Stimulated activated CD4-positive, alpha-beta T cell treated with anti-CD3 and anti-CD28 coated beads, Interleukin-12 subunit alpha, Interleukin-12 subunit beta, amount 100 ng/mL, for 24 hours (primary cell): ENCODE measurements around the gene APOBEC3B.
"Not testable (repeated sequence)": the region's sequence is repeated elsewhere in the genome, so short reads cannot be mapped to it uniquely, and the experiment has no call there.

Experiments
- DNase-seq, 2 experiments: peaks; one replicate each; pipeline ENCODE4 v3.0.0-alpha.2; 2020; ENCODE audit warnings: low read depth in 2 of 2

APOBEC3B gene

GRCh38 chr22:38951734-38952133, 30.4 kb upstream of the APOBEC3B start:
- no peak for DNase-seq

- DNase-seq: no peak
Observed at GRCh38 chr22:38952281-38952993, 29.7 kb upstream of the APOBEC3B start.

- no peak for DNase-seq
Observed at GRCh38 chr22:38953091-38953490, 29.1 kb upstream of the APOBEC3B start.

DNA sequence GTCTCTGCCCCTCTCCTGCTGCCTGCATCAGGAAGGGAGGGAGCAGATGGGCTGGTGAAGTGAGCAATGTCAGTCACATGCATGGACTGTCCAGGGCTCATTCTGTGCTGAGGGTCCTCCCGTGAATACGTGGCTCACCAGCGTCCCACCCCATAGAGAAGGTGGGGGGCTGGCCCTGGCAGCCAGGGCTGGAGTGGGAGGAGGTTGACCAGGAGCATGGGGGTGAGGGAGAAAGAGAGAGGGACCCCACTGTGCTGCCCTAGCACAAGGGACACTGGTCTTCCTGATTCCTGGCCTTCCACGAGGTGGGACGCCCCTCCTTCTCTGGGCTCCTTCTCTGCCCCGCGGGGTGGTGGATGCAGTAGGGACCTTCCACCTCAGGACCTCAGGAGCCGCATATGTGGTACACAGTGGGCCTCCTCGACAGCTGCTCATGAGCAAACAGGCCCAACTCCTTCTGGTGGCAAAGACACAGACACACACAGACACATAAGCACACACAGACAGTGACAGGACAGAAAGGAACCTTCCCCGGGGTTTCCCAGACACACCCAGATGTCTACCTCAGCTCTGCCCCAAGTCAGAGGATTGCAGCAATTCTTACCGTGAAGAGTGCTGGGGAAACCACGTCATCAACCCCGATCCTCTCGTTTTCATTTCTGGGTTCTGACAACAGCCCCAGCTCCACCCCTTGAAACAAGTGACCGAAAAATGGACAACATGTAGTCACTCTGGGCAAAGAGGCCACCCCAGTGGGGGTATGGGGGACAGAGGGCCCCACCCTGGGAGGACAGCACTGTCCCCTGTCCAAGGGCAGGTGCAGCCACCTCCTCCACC, 28.4 kb upstream of the APOBEC3B start:
- DNase-seq: peak; percentile 53 to 70

GRCh38 chr22:38954414-38955043, 27.6 kb upstream of the APOBEC3B start:
- no peak for DNase-seq

DNA sequence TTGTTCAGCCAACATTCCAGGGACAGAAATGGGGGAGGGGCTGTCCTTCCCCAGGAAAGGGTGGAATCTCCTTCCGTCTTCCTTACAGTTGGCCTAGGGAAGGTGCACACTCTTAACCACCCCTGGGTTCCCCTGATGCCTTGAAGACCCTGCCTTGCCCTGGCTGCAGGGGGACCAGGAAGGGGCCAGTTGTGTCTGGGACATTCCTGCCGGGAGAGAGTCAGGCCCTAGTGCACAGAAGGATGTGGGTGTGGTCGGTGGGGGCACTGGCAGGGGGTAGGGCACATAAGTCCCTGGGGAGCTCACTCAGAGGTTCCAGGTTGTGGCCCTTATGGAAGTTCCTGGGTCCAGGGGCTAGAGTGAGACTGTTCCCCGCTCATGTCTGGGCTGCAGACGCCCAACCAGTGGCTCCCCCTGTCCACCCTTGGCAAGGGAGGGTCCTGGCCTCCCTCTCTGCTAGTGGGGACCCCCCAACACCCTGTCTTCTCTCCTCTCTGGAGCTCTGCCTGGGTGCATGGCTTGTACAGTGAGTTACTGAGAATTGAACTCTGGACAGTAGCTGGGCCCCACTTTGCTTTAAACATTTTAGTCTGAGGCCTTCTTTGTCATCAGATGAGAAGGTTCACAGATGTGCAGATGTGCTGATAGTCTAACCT, 26.8 kb upstream of the APOBEC3B start:
- no peak for DNase-seq

- no peak for DNase-seq
Observed at GRCh38 chr22:38955926-38956325, 26.2 kb upstream of the APOBEC3B start.

DNA sequence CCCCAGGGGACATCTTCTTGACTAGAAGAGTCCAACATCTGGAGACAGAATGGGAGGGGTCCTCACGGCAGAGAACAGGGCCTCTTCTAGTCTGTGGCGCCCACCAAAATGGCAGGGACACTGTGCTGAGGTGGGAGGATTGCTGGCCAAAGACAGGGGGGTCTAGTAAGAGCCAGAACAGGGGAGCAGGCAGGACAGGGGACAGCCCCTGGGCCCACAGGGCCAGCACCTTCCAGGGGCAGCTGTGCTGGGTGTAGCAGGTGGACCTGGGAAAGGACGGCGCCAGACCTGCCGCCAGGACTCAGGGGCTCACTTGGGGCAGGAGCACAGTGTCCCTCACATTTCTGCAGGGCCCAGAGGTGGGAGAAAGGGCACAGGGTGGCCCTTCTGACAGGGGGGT, 25.6 kb upstream of the APOBEC3B start:
- no peak for DNase-seq

GRCh38 chr22:38957046-38957770, 24.9 kb upstream of the APOBEC3B start, which contains the start of gene APOBEC3A:
TSS of gene APOBEC3A (plus strand) at chr22:38957609. CDS start at chr22:38957692, 83 bp downstream.
- no peak for DNase-seq

GRCh38 chr22:38957808-38958650, 24.1 kb upstream of the APOBEC3B start:
- no peak for DNase-seq

DNA sequence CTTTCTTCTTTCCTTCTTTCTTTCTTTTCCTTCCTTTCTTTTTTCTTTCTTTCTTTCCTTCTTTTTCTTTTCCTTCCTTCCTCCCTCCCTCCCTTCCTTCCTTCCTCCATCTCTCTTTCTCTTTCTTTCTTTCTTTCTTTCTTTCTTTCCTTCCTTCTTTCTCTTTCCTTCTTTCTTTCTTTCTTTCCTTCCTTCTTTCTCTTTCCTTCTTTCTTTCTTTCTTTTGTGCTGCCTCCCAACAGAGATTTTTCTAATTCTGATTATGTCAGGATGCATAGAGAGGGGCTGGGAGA, 23.6 kb upstream of the APOBEC3B start:
- DNase-seq: not testable (repeated sequence)

DNA sequence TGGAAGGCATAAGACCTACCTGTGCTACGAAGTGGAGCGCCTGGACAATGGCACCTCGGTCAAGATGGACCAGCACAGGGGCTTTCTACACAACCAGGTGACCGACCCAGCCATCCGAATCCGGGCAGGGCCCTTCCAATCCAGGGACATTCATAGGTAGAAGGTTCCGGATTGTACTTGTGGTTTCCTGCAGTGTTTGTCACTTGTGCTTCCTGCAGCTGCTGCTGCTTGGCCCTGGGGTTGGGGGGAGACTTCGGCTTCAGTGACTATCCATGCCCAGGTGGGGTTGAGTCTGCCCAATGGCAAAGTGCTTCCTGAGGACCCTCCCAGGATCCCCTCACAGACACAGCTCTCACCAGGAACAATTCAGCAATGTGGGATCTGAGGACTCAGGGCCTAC, 22.6 kb upstream of the APOBEC3B start:
- DNase-seq: no peak

- DNase-seq: not testable (repeated sequence)
Observed at GRCh38 chr22:38960673-38961072, 21.5 kb upstream of the APOBEC3B start.

DNA sequence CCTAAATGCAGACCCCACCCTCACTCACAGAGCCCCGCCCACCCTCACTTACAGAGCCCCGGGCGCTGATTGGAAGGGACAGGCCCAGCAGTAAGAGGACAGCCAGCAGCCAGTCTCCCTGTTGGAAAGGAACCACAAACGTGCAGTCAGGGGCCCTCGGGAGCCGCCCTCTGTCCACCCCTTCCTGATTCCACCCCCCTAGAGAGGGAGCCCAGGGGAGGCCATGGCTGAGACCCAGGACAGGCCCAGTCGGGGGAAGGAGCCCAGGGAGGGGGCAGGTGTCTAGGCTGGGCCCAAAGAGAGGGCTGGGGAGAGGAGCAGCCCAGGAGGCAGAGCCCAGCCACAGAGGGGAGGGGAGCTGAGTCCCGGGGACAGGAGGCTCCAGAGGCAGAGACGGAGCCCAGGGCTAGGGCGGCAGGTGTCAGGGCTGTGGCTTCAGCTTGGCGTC, 18.8 kb upstream of the APOBEC3B start:
- not testable (repeated sequence) for DNase-seq

GRCh38 chr22:38963872-38964271, 18.3 kb upstream of the APOBEC3B start:
- DNase-seq: no peak

DNA sequence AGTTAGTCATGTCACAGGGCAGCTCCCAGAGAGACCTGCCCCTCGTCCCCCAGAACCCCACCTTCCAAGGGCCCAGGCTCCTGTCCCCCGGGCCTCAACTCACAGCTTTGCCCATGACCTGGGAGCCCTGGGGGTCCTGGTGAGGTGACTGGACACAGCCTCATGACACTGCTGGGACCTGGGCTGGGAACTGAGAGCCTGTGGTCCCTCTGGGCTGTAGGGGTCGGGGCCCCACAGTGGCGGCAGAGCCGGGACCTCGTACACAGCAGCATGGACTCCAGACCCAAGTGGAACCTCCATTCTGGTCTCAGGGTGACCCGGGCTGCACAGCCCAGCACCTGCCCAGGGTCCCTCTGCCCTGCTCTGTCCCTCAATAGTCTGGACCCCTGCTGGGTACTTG, 17.8 kb upstream of the APOBEC3B start:
- DNase-seq: no peak

DNA sequence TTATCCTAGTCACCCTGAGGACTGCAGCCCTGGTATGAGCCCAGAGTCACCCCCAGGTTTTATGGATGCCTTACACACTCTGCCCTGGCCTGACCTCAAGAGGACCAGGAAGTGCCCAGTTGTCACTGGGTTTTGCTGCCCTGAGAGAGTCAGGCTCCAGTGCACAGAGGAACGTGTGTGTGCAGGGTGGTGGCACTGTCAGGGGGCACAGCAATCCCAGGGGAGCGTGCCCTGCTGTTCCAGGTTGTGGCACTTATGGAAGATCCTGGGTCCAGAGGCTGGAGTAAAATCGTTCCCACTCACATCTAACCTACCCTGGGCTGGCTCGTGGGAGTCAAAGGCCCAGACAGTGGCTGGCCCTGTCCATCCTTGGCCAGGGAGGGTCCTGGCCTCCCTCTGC, 17.2 kb upstream of the APOBEC3B start:
- no peak for DNase-seq

GRCh38 chr22:38965614-38966379, 16.4 kb upstream of the APOBEC3B start:
- DNase-seq: no peak

GRCh38 chr22:38966380-38966702, 15.8 kb upstream of the APOBEC3B start:
- DNase-seq: no peak

GRCh38 chr22:38966942-38967341, 15.2 kb upstream of the APOBEC3B start:
- DNase-seq: no peak
